Mesodermal cell (in vitro differentiated cells): ENCODE data around the gene MYEF2. TPM values are rescaled to one million over a fixed set of nuclear protein-coding genes. Genes with fewer than 3 reads are reported as not detected.
A peak's percentile ranks its signal among the peaks of the same experiment; 100 is the strongest.

Source experiments
- H3K27ac ChIP-seq: 2 replicates; pipeline ENCODE4 v1.7.0; 2013; ENCODE audit warnings: mild to moderate bottlenecking, low read depth, low read length, moderate library complexity; ENCODE audit not compliant: severe bottlenecking
- H3K36me3 ChIP-seq: 2 replicates; pipeline ENCODE4 v1.7.1; 2013; ENCODE audit warnings: mild to moderate bottlenecking, low read length, moderate library complexity; ENCODE audit not compliant: control insufficient read depth, insufficient read depth
- H3K4me1 ChIP-seq: one replicate; pipeline ENCODE4 v1.7.1; 2013; ENCODE audit warnings: mild to moderate bottlenecking, low read length; ENCODE audit not compliant: insufficient read depth, control insufficient read depth, poor library complexity, severe bottlenecking
- H3K4me3 ChIP-seq: 2 replicates; pipeline ENCODE4 v1.7.0; 2013; ENCODE audit warnings: low read length, control low read depth, mild to moderate bottlenecking; ENCODE audit not compliant: insufficient read depth, poor library complexity, severe bottlenecking; ENCODE audit errors: extremely low read depth
- H3K9me3 ChIP-seq: 2 replicates; pipeline ENCODE4 v1.7.1; 2013; ENCODE audit warnings: mild to moderate bottlenecking, low read length, moderate library complexity; ENCODE audit not compliant: control insufficient read depth
- WGBS, 2 experiments: methylation state at CpG; one replicate each; pipeline ENCODE4 v1.1.5; 2013; ENCODE audit warnings: missing lambda C conversion rate in 2 of 2; ENCODE audit not compliant: insufficient coverage in 2 of 2; 5-methylcytosine and 5-hydroxymethylcytosine counted together
- polyA plus RNA-seq, 2 experiments: library from polyadenylated mRNA; stranded (reverse); fragments of 50-300 nt; gene quantifications; one replicate each; pipeline ENCODE4 v1.2.3, GENCODE V29; 2013

MYEF2 gene, protein sequence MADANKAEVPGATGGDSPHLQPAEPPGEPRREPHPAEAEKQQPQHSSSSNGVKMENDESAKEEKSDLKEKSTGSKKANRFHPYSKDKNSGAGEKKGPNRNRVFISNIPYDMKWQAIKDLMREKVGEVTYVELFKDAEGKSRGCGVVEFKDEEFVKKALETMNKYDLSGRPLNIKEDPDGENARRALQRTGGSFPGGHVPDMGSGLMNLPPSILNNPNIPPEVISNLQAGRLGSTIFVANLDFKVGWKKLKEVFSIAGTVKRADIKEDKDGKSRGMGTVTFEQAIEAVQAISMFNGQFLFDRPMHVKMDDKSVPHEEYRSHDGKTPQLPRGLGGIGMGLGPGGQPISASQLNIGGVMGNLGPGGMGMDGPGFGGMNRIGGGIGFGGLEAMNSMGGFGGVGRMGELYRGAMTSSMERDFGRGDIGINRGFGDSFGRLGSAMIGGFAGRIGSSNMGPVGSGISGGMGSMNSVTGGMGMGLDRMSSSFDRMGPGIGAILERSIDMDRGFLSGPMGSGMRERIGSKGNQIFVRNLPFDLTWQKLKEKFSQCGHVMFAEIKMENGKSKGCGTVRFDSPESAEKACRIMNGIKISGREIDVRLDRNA
- polyA plus RNA-seq (2013, experiment 1 of 2) = 33.1 TPM
- polyA plus RNA-seq (2013, experiment 2 of 2) = 29.3 TPM

DNA sequence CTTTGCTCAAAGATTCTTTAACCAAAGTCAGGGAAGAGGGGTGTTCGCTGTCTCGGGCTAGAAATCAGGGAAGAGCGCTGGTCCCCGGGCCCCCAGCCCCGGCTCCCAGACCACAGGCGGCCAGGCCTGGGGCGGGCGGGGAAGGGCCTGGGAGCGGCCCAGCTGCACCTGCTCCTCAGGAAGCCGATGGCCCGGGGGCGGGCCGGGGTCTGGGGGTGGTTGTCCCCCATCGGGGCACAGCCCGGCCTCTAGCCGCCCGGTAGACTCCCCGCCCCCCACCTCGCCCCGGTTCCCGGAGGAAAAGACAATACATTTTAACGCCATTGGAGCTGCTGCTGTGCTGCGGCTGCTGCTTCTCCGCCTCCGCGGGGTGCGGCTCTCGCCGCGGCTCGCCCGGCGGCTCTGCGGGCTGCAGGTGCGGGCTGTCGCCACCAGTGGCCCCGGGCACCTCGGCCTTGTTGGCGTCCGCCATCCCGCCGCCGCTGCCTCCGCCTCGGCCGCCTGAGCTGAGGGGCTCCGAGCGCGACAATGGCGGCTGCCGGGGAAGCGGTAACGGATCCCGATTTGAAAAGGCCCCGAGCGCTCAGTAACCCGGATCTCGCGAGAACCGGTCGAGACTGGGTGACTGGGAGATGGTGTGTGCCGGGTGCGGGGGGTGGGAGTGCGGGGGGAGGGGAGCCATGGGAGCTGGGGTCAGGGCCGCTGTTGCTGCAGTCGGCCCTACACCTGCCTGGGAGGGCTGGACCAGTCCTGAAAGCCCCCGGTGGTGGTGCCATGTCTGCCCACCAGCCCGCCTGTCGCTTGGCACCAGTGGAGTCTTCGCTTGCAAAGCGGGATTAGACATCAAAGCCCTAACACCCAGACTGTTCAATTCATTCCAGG is at the start of gene MYEF2:
TSS of gene MYEF2 (minus strand) at position 530 of the 882 bp plus-strand sequence. CDS start at position 472, 58 bp downstream.
- WGBS, 2 experiments = 1% methylated on average over 54 to 65 of the region's 71 CpGs
- Histone ChIP-seq H3K4me3 (peak within 1 kb of the TSS; percentile 80), H3K27ac (peak within 1 kb of the TSS; percentile 79), H3K36me3 (no peaks in the 10 kb centered on the region), H3K4me1 (no peaks in the 10 kb centered on the region), H3K9me3 (peaks cover 8% of the 10 kb centered on the region)

DNA sequence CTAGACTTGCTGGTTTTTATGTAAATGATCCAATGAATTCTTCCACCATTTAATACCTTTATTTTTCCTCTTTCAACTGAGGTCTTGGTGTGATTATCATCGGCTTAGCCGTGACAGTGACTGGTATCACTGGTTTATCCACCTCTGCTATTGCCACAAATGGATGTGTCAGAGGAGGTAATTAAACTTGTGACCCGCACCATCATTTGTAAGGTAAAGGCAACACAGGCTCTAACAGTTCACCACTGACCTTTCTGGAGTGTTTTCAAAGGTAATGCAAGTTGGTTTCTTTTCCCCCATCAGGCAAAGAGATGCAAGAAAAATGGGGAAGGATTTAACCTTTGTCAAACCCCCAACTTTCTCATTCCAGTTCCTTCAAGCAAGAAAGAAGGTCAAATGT is 47.7 kb upstream of the MYEF2 start:
- Histone ChIP-seq H3K9me3 (no peaks in the 10 kb centered on the region), H3K36me3 (no peaks in the 10 kb centered on the region), H3K27ac (no peak overlapping the region), H3K4me3 (no peak overlapping the region), H3K4me1 (no peaks in the 10 kb centered on the region)
- WGBS, 2 experiments = 89 to 90% methylated on average over 2 to 3 of the region's 3 CpGs

GRCh38 chr15:48222627-48223026 is 44.5 kb upstream of the MYEF2 start:
- no peaks in the 10 kb centered on the region for H3K4me1 ChIP-seq
- no peak overlapping the region for H3K27ac ChIP-seq
- no peaks in the 10 kb centered on the region for H3K9me3 ChIP-seq
- no peak overlapping the region for H3K4me3 ChIP-seq
- WGBS, 2 experiments = 71 to 100% methylated on average over 1 of the region's 1 CpG
- no peaks in the 10 kb centered on the region for H3K36me3 ChIP-seq

DNA sequence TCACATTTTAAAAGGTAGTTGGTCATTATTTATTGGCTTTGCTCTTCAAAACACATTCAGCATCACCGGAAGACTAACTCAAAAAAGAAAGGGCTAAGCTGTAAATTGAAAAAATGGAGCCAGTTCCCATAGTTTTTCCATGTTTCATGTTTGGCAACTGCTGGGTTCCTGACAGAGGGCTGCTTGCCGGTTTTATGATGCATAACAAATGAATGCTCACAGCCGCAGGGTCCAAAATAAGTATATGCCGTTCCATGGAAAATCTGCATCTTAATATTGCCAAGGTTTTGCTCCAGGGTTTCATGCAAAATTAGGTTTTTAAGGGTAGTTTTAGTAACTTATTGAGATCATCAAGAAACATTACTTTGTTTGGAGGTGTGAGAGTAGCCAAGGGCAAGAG is 43.8 kb upstream of the MYEF2 start:
- Histone ChIP-seq H3K4me1 (no peaks in the 10 kb centered on the region), H3K36me3 (no peaks in the 10 kb centered on the region)
- WGBS, 2 experiments = 87 to 92% methylated on average over 3 of the region's 4 CpGs

DNA sequence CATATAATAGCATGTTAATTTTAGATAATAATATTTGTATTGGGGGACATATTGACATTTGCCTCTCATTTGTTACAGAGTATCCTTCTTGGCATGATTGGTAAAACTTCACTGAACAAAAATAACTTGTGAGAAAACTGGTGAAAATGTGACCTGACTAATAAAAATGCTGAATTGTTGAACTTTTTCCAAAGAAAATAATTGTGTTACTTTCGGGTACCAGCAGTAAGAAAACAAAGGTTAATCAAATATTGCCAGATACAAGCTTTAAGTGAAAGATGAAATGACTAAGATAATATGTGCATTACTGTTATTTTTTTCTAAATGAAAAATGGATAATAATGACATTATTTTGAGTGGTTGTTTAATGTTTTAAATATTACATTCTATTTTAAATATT is 43.2 kb upstream of the MYEF2 start:
- no peaks in the 10 kb centered on the region for H3K36me3 ChIP-seq
- no peaks in the 10 kb centered on the region for H3K4me1 ChIP-seq
- no peak overlapping the region for H3K27ac ChIP-seq
- 86% methylated on average over 1 of the region's 1 CpG; no CpG with 5 or more reads in 1 of the 2 experiments for WGBS, 2 experiments
- H3K9me3 ChIP-seq = no peaks in the 10 kb centered on the region
- H3K4me3 ChIP-seq = no peak overlapping the region

More for the DNA sequence above, 43.8 kb upstream of the MYEF2 start:
- no peak overlapping the region for H3K27ac ChIP-seq
- H3K9me3 ChIP-seq = no peaks in the 10 kb centered on the region
- H3K4me3 ChIP-seq = no peak overlapping the region

- no peak within 1 kb of the TSS for H3K27ac ChIP-seq
- H3K36me3 ChIP-seq = no peaks in the 10 kb centered on the region
- WGBS, 2 experiments = no CpG with 5 or more reads among the region's 1 CpG
- H3K4me1 ChIP-seq = no peaks in the 10 kb centered on the region
- no peaks in the 10 kb centered on the region for H3K9me3 ChIP-seq
- H3K4me3 ChIP-seq = no peak within 1 kb of the TSS
Observed at GRCh38 chr15:48205981-48206380, 27.9 kb upstream of the MYEF2 start, which contains the start of gene SLC12A1. Gene SLC12A1 (plus strand): TSS chr15:48206302. CDS start chr15:48207720, 1,418 bp downstream.

- H3K4me1 ChIP-seq = no peaks in the 10 kb centered on the region
- H3K36me3 ChIP-seq = no peaks in the 10 kb centered on the region
- 86% methylated on average over 1 of the region's 1 CpG; no CpG with 5 or more reads in 1 of the 2 experiments for WGBS, 2 experiments
Observed at GRCh38 chr15:48202068-48202467, 24.0 kb upstream of the MYEF2 start.

GRCh38 chr15:48191574-48192225 is 13.6 kb upstream of the MYEF2 start, which contains the start of gene CTXN2:
Gene CTXN2 (plus strand): TSS chr15:48191665. CDS start chr15:48201301, 9,636 bp downstream.
- Histone ChIP-seq H3K27ac (no peak within 1 kb of the TSS), H3K36me3 (no peaks in the 10 kb centered on the region), H3K4me1 (no peaks in the 10 kb centered on the region), H3K4me3 (peak within 1 kb of the TSS; percentile 18), H3K9me3 (no peaks in the 10 kb centered on the region)
- 22 to 23% methylated on average over 26 to 29 of the region's 31 CpGs for whole genome bisulfite sequencing, 2 experiments

More at GRCh38 chr15:48202068-48202467, 24.0 kb upstream of the MYEF2 start:
- H3K27ac ChIP-seq = no peak overlapping the region
- no peaks in the 10 kb centered on the region for H3K9me3 ChIP-seq
- no peak overlapping the region for H3K4me3 ChIP-seq

DNA sequence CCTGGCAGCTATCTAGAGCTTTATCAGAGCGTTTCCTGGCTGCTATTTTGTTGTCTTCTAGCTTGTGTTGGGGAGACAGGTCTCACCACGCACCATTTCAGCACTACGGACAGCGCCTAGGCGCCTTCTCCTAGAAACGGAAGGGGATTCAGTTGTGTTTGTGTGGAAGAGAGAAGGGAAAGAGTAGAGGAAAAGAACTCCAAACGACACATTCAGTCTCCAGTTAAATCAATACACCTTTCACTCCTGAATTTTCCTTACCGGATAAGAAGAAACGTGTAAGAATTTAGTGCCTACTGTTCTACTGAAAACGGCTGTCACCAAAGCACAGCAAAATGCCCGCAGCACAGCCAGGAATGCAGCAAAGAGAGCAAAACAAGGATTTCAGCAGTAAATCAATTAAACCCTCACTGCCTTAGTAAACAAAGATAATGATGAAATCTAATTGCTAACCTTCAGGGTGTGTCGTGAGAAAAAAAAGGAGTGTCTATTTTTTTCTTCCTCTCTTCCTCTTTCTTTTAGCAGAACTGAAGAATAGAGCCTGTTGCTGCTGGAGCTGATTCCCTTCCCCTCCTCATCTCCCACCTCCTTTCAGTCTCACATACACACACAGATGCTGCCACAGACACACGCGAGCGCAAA is 13.0 kb upstream of the MYEF2 start:
- no peaks in the 10 kb centered on the region for H3K36me3 ChIP-seq
- no peaks in the 10 kb centered on the region for H3K9me3 ChIP-seq
- no peaks in the 10 kb centered on the region for H3K4me1 ChIP-seq
- H3K4me3 ChIP-seq = peak overlapping the region; percentile 18
- 0 to 20% methylated on average over 2 to 3 of the region's 15 CpGs for WGBS, 2 experiments
- H3K27ac ChIP-seq = no peak overlapping the region
